GM18858 (cell line): ENCODE measurements around the gene OAT.

Experiments
- ATAC-seq: cut with Tn5 transposase; IDR thresholded peaks from one replicate; pipeline ENCODE4 v1.9.1; 2021; ENCODE audit not compliant: unreplicated experiment

Gene OAT

DNA sequence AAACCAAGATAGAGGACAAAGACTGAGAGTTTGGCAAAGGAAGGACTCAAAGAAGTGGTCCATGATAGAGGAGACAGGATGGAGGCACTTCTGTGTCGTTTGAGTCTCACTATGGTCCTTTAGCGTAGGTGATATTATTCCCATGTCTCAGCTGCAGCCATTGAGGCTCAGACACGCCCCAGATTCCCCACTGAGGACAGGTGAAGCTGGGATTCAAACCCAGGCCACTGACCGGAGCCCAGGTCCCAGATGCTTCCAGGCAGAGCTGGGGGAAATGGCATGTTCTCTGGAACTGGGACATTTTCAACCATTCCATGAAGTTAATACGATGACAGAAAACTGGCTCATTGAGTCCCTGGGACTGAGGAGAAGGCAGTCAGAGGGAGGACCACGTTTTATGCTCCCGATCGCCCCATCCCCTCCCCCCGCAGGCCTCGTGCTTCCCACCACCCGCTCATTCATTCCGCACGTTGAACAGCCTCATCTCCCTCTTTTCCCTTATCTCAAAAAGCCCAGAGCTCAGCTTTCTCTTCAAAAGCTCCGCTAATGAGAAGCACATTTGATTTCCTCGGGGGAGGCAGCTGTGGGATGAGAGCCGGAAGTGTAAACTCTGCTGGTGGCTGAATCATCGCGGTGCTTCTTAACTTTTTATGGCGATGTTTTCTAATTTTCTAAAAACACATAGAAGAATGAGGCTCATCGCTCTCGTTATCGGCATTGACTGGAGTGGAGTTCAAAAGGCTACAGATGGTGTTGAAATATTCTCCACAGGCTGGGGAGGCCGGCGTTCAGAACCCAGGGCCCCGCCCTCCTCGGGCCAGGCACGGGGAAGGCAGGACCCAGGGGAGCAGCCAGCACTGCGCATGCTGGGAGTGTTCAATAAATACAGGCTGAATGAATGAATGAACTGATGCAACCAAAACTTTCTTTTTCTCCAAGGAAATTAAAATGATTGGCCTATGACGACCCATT, 64.0 kb downstream of the OAT start:
- no peak for ATAC-seq

DNA sequence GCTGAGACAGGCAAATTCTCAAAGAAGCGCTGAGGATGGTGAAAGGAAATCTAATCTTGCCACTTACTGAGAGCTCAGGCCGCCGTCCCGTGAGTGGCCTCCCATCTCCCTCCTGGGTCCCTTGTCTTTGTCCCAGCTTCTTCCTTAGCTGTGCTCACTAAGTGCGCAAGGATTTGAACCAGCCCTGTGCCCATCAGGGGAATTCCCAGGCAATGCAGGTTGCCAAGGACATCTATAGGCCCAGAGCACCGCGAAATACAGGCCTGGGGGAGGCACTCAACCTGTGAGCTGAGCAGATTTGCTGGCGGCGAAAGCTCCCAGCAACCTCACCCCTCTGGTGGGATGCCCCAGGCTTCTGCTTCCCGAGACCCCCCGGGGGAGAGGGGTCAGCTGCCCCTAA, 64.8 kb downstream of the OAT start:
- no peak for ATAC-seq

DNA sequence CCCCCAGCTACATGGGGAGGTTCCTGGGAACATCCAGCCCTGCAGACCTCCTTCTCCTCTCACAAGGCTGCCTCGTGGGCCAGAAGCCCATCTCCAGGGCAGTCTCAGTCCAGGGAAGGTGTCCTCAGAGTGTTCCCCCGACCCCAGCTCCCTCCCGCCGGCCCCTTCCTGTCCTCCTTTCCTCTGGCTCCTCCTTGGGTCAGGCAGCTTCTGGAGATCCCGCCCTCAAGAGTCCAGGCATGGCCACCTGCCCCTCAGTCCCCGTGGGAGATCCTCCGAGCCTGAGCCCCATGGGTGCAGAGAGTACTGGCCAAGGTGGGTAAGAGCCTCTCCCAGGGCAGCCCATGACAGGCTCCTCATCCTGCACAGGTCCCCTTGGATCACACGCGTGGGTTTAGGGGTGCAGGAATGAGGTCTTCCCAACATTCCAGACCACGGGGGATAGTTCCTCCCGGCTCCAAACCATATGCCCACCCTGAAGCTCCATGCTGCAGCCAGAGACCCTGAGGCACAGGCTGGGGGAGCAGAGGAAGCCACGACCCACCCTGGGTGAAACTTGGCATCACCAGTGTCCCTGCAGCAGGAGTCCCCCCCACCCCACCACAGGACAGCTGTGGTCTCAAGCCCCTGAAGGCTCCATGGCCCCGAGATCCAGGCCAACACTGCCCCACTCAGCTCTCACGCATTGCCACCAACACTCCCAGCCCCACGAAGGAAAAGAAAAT, 65.5 kb downstream of the OAT start:
- no peak for ATAC-seq

DNA sequence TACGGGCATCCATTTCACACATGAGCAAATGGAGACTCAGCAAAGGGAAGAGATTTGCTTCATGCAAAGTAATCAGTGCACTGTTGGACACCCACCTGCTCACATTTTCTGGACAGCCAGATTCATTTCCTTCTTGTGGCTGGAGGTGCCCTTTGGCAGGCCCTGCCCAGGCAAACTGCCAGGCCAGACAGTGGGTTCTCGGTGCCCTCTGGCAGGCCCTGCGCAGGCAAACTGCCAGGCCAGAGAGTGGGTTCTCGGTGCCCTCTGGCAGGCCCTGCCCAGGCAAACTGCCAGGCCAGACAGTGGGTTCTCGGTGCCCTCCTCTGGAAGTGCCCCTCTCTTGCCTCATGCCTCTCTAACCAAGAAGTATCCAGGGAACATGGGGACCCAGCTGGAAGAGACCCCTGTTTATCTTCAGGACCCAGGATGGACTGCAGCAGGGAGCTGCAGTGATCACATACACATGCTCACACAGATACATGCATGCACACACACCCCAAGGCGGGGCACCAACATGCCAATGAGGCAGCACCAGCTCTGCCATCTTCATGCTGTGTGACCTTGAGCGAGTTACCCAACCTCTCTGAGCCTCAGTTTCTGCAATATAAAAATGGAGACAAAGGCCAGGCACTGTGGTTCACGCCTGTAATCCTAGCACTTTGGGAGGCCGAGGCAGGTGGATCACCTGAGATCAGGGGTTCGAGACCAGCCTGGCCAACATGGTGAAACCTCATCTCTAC, 67.1 kb downstream of the OAT start:
- ATAC-seq, result no peak

DNA sequence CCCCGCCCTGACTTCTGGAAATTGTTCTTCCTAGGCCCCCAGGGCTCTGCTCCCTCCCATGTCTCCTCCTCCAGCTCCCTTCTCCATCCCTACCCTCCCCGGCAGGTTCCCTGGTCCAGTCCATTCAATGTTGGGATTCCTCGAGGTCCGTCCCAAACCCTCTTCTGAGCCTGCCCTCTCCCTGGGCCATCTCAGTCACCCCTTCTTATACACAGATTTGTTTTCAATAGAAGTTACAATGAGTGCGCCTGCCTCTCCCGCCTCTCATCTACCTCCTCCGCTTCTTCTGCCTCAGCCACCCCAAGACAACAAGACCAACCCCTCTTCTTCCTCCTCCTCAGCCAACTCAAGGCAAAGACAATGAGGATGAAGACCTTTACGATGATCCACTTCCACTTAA, 67.9 kb downstream of the OAT start:
- no peak for ATAC-seq

DNA sequence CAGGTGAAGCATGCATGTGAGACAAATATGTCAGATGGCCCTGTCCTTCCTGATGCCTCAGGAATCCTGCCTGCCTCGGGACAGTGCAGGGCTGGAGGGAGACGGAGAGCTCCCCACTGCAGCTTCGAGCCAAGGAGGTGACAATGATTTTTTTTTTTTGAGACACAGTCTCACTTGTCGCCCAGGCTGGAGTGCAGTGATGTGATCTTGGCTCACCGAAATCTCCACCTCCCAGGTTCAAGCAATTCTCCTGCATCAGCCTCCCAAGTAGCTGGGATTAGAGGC, 68.8 kb downstream of the OAT start:
- ATAC-seq, result no peak

DNA sequence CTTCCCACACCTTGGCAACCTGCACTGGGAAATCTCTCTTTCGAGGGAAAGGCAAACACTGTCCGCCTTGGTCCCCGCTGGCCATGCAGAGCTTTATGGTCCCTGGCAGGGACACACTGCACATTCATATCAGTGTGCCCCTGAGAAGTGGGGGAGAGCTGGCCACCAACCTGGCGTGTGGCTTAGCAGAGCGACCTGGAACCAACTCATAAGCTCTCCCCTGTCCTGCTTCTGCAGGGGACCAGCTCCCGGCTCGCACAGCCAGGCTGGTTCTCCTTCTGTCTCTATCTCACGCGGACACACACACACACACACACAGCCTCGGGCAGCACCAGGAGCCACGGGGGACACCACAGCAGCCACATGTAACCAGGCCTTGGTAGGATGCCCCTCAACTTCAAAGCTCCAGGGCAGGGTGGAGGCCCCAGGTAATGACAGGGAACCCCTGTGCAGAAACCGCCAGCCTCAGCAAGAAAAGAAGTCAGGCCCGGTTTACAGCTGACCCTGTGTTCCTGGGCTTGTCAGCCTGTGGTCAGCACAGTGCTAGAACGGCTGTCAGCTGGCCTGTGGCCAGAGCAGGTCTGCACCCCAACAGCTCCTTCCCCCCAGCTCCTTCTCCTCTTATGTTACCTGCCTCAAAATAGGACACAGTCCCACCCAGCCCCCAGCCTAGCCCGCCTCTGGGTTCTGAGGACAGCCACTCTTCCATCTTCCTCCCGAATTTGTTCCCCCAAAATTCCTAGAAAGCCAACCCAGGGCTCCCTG, 69.3 kb downstream of the OAT start:
- ATAC-seq, result no peak

DNA sequence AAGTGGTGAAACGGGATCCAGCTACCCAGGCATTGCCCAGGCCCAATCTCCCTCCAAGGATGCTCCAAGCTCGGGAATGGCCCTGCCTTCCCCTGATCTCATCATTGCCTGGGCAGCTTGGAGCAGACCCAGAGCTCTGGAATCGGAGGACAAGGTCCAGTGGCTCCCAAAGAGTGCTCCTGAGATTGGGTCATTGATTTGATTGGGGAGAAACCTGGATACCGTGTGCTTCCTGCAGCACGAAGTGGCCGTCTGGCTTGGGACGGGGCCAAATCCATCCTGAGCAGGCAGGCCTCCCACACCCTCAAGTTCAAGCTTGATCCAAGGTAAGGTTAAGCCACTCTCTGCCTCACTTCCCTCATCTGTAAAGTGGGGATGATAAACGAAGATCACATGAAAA, 69.9 kb downstream of the OAT start:
- no peak for ATAC-seq

DNA sequence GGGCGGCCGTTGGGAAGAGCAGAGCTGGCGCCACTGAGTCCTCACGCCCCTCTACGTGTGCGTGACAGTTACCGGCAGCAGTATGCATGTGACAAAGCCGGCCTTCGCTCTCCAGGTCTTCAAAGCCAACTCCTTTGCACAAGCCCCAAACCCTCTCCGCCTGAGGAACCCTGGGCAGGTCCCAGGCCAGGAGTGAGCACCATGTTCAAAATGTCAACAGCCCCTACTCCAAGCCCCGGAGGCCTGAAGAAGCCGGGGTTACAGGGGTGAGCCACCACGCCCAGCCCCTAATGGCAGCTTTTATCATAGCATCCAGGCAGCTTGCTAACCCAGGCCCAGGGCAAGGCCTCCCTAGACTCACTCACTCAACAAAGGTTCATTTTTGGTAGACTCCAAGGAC, 70.8 kb downstream of the OAT start:
- ATAC-seq, result no peak
